DND-41 (cell line): ENCODE results near the gene FXYD4.

ENCODE experiments used
- CTCF ChIP-seq: IDR thresholded peaks from 2 replicates; pipeline ENCODE4 v1.5.1; 2012; ENCODE audit warnings: borderline replicate concordance, low read length, moderate library complexity, mild to moderate bottlenecking; ENCODE audit not compliant: poor library complexity, severe bottlenecking; ENCODE audit errors: extremely low read depth
- EZH2 ChIP-seq: IDR thresholded peaks from 3 replicates; pipeline ENCODE4 v1.6.1; 2012; ENCODE audit warnings: borderline replicate concordance, low read depth, mild to moderate bottlenecking, moderate library complexity, low read length, inconsistent platforms; ENCODE audit not compliant: severe bottlenecking

- no peak for TF ChIP-seq EZH2
- TF ChIP-seq CTCF: no peak
These were observed 27.5 kb downstream of the FXYD4 start for GRCh38 chr10:43398939-43399319.
